ENCODE data around the gene MAP1B. TPM values are rescaled to one million over a fixed set of nuclear protein-coding genes. Genes with fewer than 3 reads are reported as not detected.

Gene MAP1B
- total RNA-seq, 1 donor from 2014 or later, result 61.0 TPM

DNA sequence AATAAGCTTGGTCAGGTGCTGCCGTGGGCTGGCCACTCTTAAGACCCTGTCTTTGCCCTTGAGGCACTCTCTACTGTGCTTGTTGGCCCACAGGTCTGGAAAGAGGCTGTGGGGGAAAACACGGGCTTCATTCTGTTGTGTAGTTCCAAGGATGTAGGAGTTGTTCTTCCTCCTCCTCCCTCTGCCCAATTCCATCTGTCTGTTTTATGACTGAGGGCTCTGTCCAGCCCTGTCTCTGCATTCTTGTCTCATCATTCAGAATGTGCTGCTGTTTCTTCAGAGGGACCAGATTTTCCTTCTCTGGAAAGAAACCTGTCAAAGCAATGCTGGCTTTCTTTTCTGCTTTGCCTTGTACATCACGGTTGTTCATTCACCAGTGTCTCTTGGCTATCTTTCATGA lies 84.1 kb downstream of the MAP1B start:
- H3K4me1 Mint-ChIP-seq, result peaks cover 12% of the 10 kb centered on the region
- TF ChIP-seq, protein P1, sequence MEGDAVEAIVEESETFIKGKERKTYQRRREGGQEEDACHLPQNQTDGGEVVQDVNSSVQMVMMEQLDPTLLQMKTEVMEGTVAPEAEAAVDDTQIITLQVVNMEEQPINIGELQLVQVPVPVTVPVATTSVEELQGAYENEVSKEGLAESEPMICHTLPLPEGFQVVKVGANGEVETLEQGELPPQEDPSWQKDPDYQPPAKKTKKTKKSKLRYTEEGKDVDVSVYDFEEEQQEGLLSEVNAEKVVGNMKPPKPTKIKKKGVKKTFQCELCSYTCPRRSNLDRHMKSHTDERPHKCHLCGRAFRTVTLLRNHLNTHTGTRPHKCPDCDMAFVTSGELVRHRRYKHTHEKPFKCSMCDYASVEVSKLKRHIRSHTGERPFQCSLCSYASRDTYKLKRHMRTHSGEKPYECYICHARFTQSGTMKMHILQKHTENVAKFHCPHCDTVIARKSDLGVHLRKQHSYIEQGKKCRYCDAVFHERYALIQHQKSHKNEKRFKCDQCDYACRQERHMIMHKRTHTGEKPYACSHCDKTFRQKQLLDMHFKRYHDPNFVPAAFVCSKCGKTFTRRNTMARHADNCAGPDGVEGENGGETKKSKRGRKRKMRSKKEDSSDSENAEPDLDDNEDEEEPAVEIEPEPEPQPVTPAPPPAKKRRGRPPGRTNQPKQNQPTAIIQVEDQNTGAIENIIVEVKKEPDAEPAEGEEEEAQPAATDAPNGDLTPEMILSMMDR (IDR thresholded peaks at IDR 0.05; ENCODE audit: unreplicated experiment), result no peak
- no peak for DNase-seq (ENCODE audit: low spot score in 2 of 2, unreplicated experiment in 2 of 2)
- no peaks in the 10 kb centered on the region for H3K27me3 Mint-ChIP-seq (ENCODE audit: low read depth)
- H3K4me3 Mint-ChIP-seq, result no peak overlapping the region
- H3K27ac Mint-ChIP-seq, result no peak overlapping the region
- H3K9me3 Mint-ChIP-seq, result peaks cover 17% of the 10 kb centered on the region
- H3K36me3 Mint-ChIP-seq, result peaks cover 35% of the 10 kb centered on the region

GRCh38 chr5:72194846-72195245 lies 87.6 kb downstream of the MAP1B start:
- Mint-ChIP-seq H3K27me3 (ENCODE audit: low read depth) (no peaks in the 10 kb centered on the region), H3K27ac (no peak overlapping the region), H3K4me1 (no peaks in the 10 kb centered on the region), H3K36me3 (peaks cover 67% of the 10 kb centered on the region), H3K9me3 (peaks cover 34% of the 10 kb centered on the region), H3K4me3 (no peak overlapping the region)
- DNase-seq (ENCODE audit: low spot score in 2 of 2, unreplicated experiment in 2 of 2), result no peak
- TF ChIP-seq, protein P1 (IDR thresholded peaks at IDR 0.05; ENCODE audit: unreplicated experiment), result no peak

- Mint-ChIP-seq H3K4me3 (no peak overlapping the region), H3K4me1 (no peaks in the 10 kb centered on the region), H3K36me3 (peaks cover 66% of the 10 kb centered on the region), H3K27ac (no peak overlapping the region), H3K9me3 (peaks cover 36% of the 10 kb centered on the region), H3K27me3 (ENCODE audit: low read depth) (no peaks in the 10 kb centered on the region)
- DNase-seq (ENCODE audit: low spot score in 2 of 2, unreplicated experiment in 2 of 2), result no peak
- TF ChIP-seq, protein P1 (IDR thresholded peaks at IDR 0.05; ENCODE audit: unreplicated experiment), result no peak
These were observed 88.3 kb downstream of the MAP1B start for GRCh38 chr5:72195581-72195980.

GRCh38 chr5:72197393-72197792 lies 90.1 kb downstream of the MAP1B start:
- no peaks in the 10 kb centered on the region for H3K27me3 Mint-ChIP-seq (ENCODE audit: low read depth)
- peaks cover 65% of the 10 kb centered on the region for H3K36me3 Mint-ChIP-seq
- TF ChIP-seq, protein P1 (IDR thresholded peaks at IDR 0.05; ENCODE audit: unreplicated experiment), result no peak
- H3K9me3 Mint-ChIP-seq, result peaks cover 36% of the 10 kb centered on the region
- DNase-seq (ENCODE audit: low spot score in 2 of 2, unreplicated experiment in 2 of 2), result no peak
- no peak overlapping the region for H3K4me3 Mint-ChIP-seq
- H3K27ac Mint-ChIP-seq, result no peak overlapping the region
- H3K4me1 Mint-ChIP-seq, result peaks cover 3% of the 10 kb centered on the region

DNA sequence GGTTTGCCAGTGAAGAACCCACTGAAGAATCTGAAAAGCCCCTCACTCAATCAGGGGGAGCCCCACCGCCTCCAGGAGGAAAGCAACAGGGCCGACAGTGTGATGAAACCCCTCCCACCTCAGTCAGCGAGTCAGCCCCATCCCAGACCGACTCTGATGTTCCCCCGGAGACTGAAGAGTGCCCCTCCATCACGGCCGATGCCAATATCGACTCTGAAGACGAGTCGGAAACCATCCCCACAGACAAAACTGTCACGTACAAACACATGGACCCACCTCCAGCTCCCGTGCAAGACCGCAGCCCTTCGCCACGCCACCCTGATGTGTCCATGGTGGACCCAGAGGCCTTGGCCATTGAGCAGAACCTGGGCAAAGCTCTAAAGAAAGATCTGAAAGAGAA lies 92.4 kb downstream of the MAP1B start:
- Mint-ChIP-seq H3K36me3 (peaks cover 66% of the 10 kb centered on the region), H3K4me3 (no peak overlapping the region), H3K27ac (no peak overlapping the region), H3K4me1 (peaks cover 3% of the 10 kb centered on the region), H3K27me3 (ENCODE audit: low read depth) (no peaks in the 10 kb centered on the region), H3K9me3 (peaks cover 36% of the 10 kb centered on the region)
- DNase-seq (ENCODE audit: low spot score in 2 of 2, unreplicated experiment in 2 of 2), result no peak
- TF ChIP-seq, protein P1 (IDR thresholded peaks at IDR 0.05; ENCODE audit: unreplicated experiment), result no peak

DNA sequence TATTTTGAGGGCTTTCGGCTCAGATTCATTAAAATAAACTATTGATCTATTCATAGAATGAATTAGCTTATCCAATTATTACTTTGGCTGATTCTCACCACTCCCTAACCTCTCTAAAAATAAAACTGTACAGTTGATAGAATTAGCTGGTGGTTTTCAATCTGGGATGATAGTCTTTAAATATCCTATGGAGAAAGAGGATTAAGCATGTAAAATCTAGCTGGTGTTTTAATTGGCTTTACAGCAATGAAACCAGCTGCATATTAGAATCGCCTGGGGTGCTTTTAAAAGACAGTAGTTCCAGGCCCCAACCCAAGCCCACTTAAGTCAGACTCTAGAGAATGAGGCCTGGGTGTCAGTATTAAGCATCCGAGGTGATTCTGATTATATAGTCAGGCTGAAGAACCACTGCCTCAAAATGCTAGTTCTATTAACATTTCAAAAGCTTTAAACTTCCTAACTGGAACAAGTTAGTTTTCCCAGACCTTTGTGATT lies 95.1 kb downstream of the MAP1B start:
- peaks cover 58% of the 10 kb centered on the region for H3K36me3 Mint-ChIP-seq
- no peak overlapping the region for H3K27ac Mint-ChIP-seq
- TF ChIP-seq, protein P1 (IDR thresholded peaks at IDR 0.05; ENCODE audit: unreplicated experiment), result no peak

More for the DNA sequence above, 95.1 kb downstream of the MAP1B start:
- Mint-ChIP-seq H3K9me3 (peaks cover 16% of the 10 kb centered on the region), H3K27me3 (ENCODE audit: low read depth) (no peaks in the 10 kb centered on the region), H3K4me3 (no peak overlapping the region), H3K4me1 (peaks cover 3% of the 10 kb centered on the region)
- DNase-seq (ENCODE audit: low spot score in 2 of 2, unreplicated experiment in 2 of 2), result no peak
